Measurements from ENCODE around the gene R3HDML.
A peak's percentile ranks its signal among the peaks of the same experiment; 100 is the strongest.

The R3HDML gene

GRCh38 chr20:44302736-44303135 is 34.1 kb upstream of the R3HDML start:
- H3K27me3 ChIP-seq (ENCODE audit: control insufficient read depth in 2 of 2, insufficient read depth in 2 of 2, low read length in 2 of 2), result no peaks in the 10 kb centered on the region
- H3K9me3 ChIP-seq (ENCODE audit: control insufficient read depth in 2 of 2, low read length in 2 of 2), result no peaks in the 10 kb centered on the region
- H3K4me1 ChIP-seq (ENCODE audit: control insufficient read depth in 2 of 2, insufficient read depth in 2 of 2, low read length in 2 of 2), result peaks cover 5 to 10% of the 10 kb centered on the region in 2 donors
- H3K36me3 ChIP-seq (ENCODE audit: control insufficient read depth in 2 of 2, insufficient read depth in 2 of 2, low read length in 2 of 2), result peaks cover 3 to 10% of the 10 kb centered on the region in 2 donors
- H3K9ac ChIP-seq (ENCODE audit: low read depth in 1 of 2, low read length in 2 of 2), result peak overlapping the region in 1 of 2 donors; percentile 42
- peak overlapping the region; percentile 64 to 75 for H3K27ac ChIP-seq (ENCODE audit: low read depth in 2 of 2, low read length in 2 of 2)
- no peak overlapping the region for H3K4me3 ChIP-seq (ENCODE audit: low read length in 2 of 2)

DNA sequence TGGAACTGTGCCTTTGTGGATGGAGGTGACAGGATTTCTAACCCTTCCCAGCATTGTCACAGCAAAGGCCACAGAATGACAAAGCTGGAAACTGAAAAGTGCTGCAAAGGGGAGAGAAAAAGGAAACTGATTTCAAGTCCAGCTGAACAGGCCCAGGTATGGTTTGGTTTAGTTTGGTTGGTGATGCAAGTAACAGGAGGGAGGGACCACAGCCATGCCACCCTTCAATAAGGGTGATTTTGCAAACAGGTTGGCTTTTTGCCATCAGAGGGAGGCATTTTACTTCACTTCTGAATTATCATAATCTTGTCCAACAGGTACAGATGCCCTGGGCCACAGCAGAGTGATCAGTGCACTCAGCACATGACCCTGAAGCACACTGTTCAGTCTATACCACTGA is 32.5 kb upstream of the R3HDML start:
- no peaks in the 10 kb centered on the region for H3K27me3 ChIP-seq (ENCODE audit: control insufficient read depth in 2 of 2, insufficient read depth in 2 of 2, low read length in 2 of 2)
- H3K36me3 ChIP-seq (ENCODE audit: control insufficient read depth in 2 of 2, insufficient read depth in 2 of 2, low read length in 2 of 2), result peaks cover 3 to 10% of the 10 kb centered on the region in 2 donors
- H3K27ac ChIP-seq (ENCODE audit: low read depth in 2 of 2, low read length in 2 of 2), result no peak overlapping the region
- H3K4me1 ChIP-seq (ENCODE audit: control insufficient read depth in 2 of 2, insufficient read depth in 2 of 2, low read length in 2 of 2), result peaks cover 5 to 10% of the 10 kb centered on the region in 2 donors
- H3K9ac ChIP-seq (ENCODE audit: low read depth in 1 of 2, low read length in 2 of 2), result no peak overlapping the region
- no peaks in the 10 kb centered on the region for H3K9me3 ChIP-seq (ENCODE audit: control insufficient read depth in 2 of 2, low read length in 2 of 2)
- no peak overlapping the region for H3K4me3 ChIP-seq (ENCODE audit: low read length in 2 of 2)

GRCh38 chr20:44306927-44307326 is 29.9 kb upstream of the R3HDML start:
- Histone ChIP-seq H3K27me3 (ENCODE audit: control insufficient read depth in 2 of 2, insufficient read depth in 2 of 2, low read length in 2 of 2) (no peaks in the 10 kb centered on the region), H3K9me3 (ENCODE audit: control insufficient read depth in 2 of 2, low read length in 2 of 2) (no peaks in the 10 kb centered on the region), H3K27ac (ENCODE audit: low read depth in 2 of 2, low read length in 2 of 2) (no peak overlapping the region)

GRCh38 chr20:44309763-44310663 is 26.8 kb upstream of the R3HDML start:
- peak overlapping the region; percentile 92 to 100 for H3K4me3 ChIP-seq (ENCODE audit: low read length in 2 of 2)
- H3K4me1 ChIP-seq (ENCODE audit: control insufficient read depth in 2 of 2, insufficient read depth in 2 of 2, low read length in 2 of 2), result peaks cover 11 to 14% of the 10 kb centered on the region in 2 donors

More at GRCh38 chr20:44306927-44307326, 29.9 kb upstream of the R3HDML start:
- Histone ChIP-seq H3K9ac (ENCODE audit: low read depth in 1 of 2, low read length in 2 of 2) (no peak overlapping the region), H3K4me1 (ENCODE audit: control insufficient read depth in 2 of 2, insufficient read depth in 2 of 2, low read length in 2 of 2) (peaks cover 18 to 19% of the 10 kb centered on the region in 2 donors), H3K36me3 (ENCODE audit: control insufficient read depth in 2 of 2, insufficient read depth in 2 of 2, low read length in 2 of 2) (peaks cover 3 to 10% of the 10 kb centered on the region in 2 donors), H3K4me3 (ENCODE audit: low read length in 2 of 2) (no peak overlapping the region)

DNA sequence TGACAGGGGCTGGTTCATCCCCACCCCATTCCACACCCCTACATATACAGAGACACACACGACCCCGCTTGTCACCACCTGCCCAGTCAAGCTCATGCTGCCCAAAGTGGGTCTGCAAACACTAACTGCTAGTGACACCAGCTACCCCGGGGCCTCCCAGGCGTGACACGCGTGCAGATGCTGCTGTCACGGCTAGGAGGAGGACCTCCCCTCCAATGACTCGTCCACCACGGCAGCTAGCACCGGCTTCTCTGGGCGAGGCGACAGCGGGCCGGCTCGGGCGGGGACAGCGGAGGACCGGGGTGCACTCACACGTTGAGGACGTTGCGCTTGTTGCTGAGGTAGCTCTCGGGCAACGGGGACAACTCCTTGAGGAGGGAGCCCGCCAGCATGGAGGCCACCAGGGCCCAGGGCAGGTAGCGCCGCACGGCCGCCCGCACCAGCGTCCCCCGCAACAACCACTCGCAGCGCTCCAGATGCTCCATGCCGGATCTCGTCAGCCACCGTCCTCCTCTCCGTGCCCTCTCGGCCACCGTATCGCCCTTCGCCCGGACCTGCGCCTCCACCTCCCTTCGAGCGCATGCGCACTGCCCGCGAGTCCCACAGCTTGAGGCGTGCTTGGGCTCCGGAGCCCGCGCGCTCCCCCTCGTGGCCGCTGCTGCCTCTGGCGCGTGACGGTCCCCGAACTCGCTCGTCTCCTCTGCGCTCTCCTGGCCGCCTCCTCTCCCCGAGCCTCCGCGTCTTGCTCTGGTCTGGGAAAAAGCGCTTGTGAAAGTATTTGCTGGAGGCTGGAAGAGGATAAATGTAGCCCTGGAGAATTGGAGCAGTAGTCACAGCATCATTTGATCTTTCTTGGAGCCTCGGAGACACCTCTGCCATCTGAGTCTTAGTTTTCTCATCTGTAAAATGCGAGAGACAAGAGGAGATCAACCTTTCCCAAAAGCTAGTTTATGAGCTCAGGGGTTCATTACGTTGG is 25.9 kb upstream of the R3HDML start, which contains the start of gene FITM2:
Gene FITM2, minus strand, starts transcription at position 539 of the 976 bp plus-strand sequence. Its CDS starts 54 bp downstream, at position 485.
- H3K36me3 ChIP-seq (ENCODE audit: control insufficient read depth in 2 of 2, insufficient read depth in 2 of 2, low read length in 2 of 2), result peaks cover 3 to 10% of the 10 kb centered on the region in 2 donors
- no peaks in the 10 kb centered on the region for H3K27me3 ChIP-seq (ENCODE audit: control insufficient read depth in 2 of 2, insufficient read depth in 2 of 2, low read length in 2 of 2)
- H3K4me1 ChIP-seq (ENCODE audit: control insufficient read depth in 2 of 2, insufficient read depth in 2 of 2, low read length in 2 of 2), result peaks cover 11 to 14% of the 10 kb centered on the region in 2 donors
- no peaks in the 10 kb centered on the region for H3K9me3 ChIP-seq (ENCODE audit: control insufficient read depth in 2 of 2, low read length in 2 of 2)
- peak within 1 kb of the TSS; percentile 92 to 100 for H3K4me3 ChIP-seq (ENCODE audit: low read length in 2 of 2)
- peak within 1 kb of the TSS; percentile 74 to 90 for H3K9ac ChIP-seq (ENCODE audit: low read depth in 1 of 2, low read length in 2 of 2)
- peak within 1 kb of the TSS; percentile 77 to 80 for H3K27ac ChIP-seq (ENCODE audit: low read depth in 2 of 2, low read length in 2 of 2)

More at GRCh38 chr20:44309763-44310663, 26.8 kb upstream of the R3HDML start:
- Histone ChIP-seq H3K36me3 (ENCODE audit: control insufficient read depth in 2 of 2, insufficient read depth in 2 of 2, low read length in 2 of 2) (peaks cover 3 to 10% of the 10 kb centered on the region in 2 donors), H3K27ac (ENCODE audit: low read depth in 2 of 2, low read length in 2 of 2) (peak overlapping the region; percentile 77 to 80), H3K27me3 (ENCODE audit: control insufficient read depth in 2 of 2, insufficient read depth in 2 of 2, low read length in 2 of 2) (no peaks in the 10 kb centered on the region), H3K9ac (ENCODE audit: low read depth in 1 of 2, low read length in 2 of 2) (peak overlapping the region; percentile 74 to 90), H3K9me3 (ENCODE audit: control insufficient read depth in 2 of 2, low read length in 2 of 2) (no peaks in the 10 kb centered on the region)

DNA sequence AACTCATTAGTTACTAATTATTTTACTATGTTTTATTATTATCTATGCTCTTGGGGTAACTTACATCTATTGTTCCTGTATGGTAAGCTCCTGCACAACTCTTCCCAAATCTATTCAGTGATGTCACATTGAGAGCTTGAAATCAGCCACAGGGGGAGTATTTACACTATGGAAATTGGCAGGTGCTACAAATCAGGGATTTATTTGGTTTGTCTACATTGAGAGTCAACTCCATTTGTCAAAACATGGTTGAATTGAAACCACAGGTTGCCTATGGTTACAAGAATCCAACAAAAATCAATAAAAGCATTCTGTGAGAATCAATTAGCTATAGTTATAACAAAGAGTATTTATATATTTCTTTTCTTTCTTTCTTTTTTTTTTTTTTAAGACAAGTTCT is 22.0 kb upstream of the R3HDML start:
- Histone ChIP-seq H3K27ac (ENCODE audit: low read depth in 2 of 2, low read length in 2 of 2) (no peak overlapping the region), H3K36me3 (ENCODE audit: control insufficient read depth in 2 of 2, insufficient read depth in 2 of 2, low read length in 2 of 2) (no peaks in the 10 kb centered on the region), H3K27me3 (ENCODE audit: control insufficient read depth in 2 of 2, insufficient read depth in 2 of 2, low read length in 2 of 2) (no peaks in the 10 kb centered on the region), H3K9ac (ENCODE audit: low read depth in 1 of 2, low read length in 2 of 2) (no peak overlapping the region), H3K4me3 (ENCODE audit: low read length in 2 of 2) (no peak overlapping the region), H3K9me3 (ENCODE audit: control insufficient read depth in 2 of 2, low read length in 2 of 2) (no peaks in the 10 kb centered on the region), H3K4me1 (ENCODE audit: control insufficient read depth in 2 of 2, insufficient read depth in 2 of 2, low read length in 2 of 2) (peaks cover 8 to 9% of the 10 kb centered on the region in 2 donors)

DNA sequence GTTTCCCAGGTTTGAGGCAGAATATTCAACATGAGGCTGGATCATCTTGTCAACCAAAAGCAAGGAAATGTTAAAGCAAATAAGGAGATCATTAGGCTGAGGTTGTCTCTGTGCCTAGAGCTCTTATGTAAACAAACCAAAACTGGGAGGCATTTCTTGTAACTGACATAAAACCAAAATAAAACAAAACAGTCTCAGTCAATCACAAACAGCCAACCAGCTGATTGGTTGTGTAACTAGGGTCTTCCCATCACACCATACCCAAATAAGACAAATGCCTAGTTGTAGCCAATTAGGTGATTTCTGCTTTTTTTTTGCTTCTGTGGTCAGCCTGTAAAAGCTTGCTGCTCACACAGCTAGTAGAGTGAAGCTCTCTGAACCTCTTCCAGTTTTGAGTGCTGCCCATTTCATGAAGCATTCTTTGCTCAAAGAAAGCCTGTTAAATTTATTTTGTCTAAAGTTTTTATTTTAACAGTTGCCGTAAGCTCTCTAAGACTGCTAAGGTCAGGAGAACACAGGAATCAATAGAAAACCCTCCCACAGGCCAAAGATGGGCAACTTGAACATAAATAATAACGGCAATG is 16.9 kb upstream of the R3HDML start:
- H3K36me3 ChIP-seq (ENCODE audit: control insufficient read depth in 2 of 2, insufficient read depth in 2 of 2, low read length in 2 of 2), result no peaks in the 10 kb centered on the region
- peaks cover 6 to 8% of the 10 kb centered on the region in 2 donors for H3K4me1 ChIP-seq (ENCODE audit: control insufficient read depth in 2 of 2, insufficient read depth in 2 of 2, low read length in 2 of 2)

DNA sequence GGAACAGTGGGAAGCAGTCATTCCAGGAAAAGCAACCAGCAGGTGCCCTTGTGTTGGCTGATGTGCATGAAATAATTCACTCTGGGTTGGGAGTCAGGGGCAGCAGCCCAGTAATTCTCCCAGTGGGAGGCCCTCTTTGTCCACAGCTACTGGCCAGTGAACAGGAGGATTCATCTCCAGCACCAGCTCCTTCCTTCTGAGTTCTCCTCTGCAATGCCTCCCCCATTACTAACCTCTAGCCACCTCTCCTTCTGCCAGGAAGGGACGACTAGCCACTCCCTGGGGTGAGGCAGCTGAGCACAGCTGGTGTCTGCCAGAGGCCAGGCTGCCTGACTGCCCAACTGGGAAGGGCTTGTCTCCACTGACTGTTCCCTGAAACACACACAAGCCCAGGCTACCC is 12.5 kb upstream of the R3HDML start:
- peak overlapping the region in 1 of 2 donors; percentile 23 for H3K9ac ChIP-seq (ENCODE audit: low read depth in 1 of 2, low read length in 2 of 2)

More for the DNA sequence above, 16.9 kb upstream of the R3HDML start:
- H3K4me3 ChIP-seq (ENCODE audit: low read length in 2 of 2), result no peak overlapping the region
- H3K9me3 ChIP-seq (ENCODE audit: control insufficient read depth in 2 of 2, low read length in 2 of 2), result no peaks in the 10 kb centered on the region
- H3K9ac ChIP-seq (ENCODE audit: low read depth in 1 of 2, low read length in 2 of 2), result no peak overlapping the region
- no peak overlapping the region for H3K27ac ChIP-seq (ENCODE audit: low read depth in 2 of 2, low read length in 2 of 2)
- no peaks in the 10 kb centered on the region for H3K27me3 ChIP-seq (ENCODE audit: control insufficient read depth in 2 of 2, insufficient read depth in 2 of 2, low read length in 2 of 2)

GRCh38 chr20:44326391-44327159 is 10.3 kb upstream of the R3HDML start:
- H3K36me3 ChIP-seq (ENCODE audit: control insufficient read depth in 2 of 2, insufficient read depth in 2 of 2, low read length in 2 of 2), result no peaks in the 10 kb centered on the region
- H3K9ac ChIP-seq (ENCODE audit: low read depth in 1 of 2, low read length in 2 of 2), result peak overlapping the region in 1 of 2 donors; percentile 55
- H3K27me3 ChIP-seq (ENCODE audit: control insufficient read depth in 2 of 2, insufficient read depth in 2 of 2, low read length in 2 of 2), result no peaks in the 10 kb centered on the region
- H3K4me3 ChIP-seq (ENCODE audit: low read length in 2 of 2), result peak overlapping the region; percentile 47 to 50
- H3K9me3 ChIP-seq (ENCODE audit: control insufficient read depth in 2 of 2, low read length in 2 of 2), result no peaks in the 10 kb centered on the region
- H3K4me1 ChIP-seq (ENCODE audit: control insufficient read depth in 2 of 2, insufficient read depth in 2 of 2, low read length in 2 of 2), result peaks cover 6 to 8% of the 10 kb centered on the region in 2 donors
- H3K27ac ChIP-seq (ENCODE audit: low read depth in 2 of 2, low read length in 2 of 2), result no peak overlapping the region

More for the DNA sequence above, 12.5 kb upstream of the R3HDML start:
- Histone ChIP-seq H3K4me3 (ENCODE audit: low read length in 2 of 2) (peak overlapping the region in 1 of 2 donors; percentile 18), H3K9me3 (ENCODE audit: control insufficient read depth in 2 of 2, low read length in 2 of 2) (no peaks in the 10 kb centered on the region), H3K27me3 (ENCODE audit: control insufficient read depth in 2 of 2, insufficient read depth in 2 of 2, low read length in 2 of 2) (no peaks in the 10 kb centered on the region), H3K4me1 (ENCODE audit: control insufficient read depth in 2 of 2, insufficient read depth in 2 of 2, low read length in 2 of 2) (peaks cover 6 to 8% of the 10 kb centered on the region in 2 donors), H3K27ac (ENCODE audit: low read depth in 2 of 2, low read length in 2 of 2) (peak overlapping the region; percentile 63 to 79), H3K36me3 (ENCODE audit: control insufficient read depth in 2 of 2, insufficient read depth in 2 of 2, low read length in 2 of 2) (no peaks in the 10 kb centered on the region)

All from mucosa of rectum (tissue), 2 donors.